Vagina (tissue), 2 donors: Measurements from ENCODE around the gene VAV1. TPM values are rescaled to one million over a fixed set of nuclear protein-coding genes. Genes with fewer than 3 reads are reported as not detected.
A peak's percentile ranks its signal among the peaks of the same experiment; 100 is the strongest.

Experiments
- DNase-seq, 2 donors: peaks; one replicate each; pipeline ENCODE4 v3.0.0-alpha.2; 2017; ENCODE audit errors: extremely low spot score in 2 of 2
- H3K27ac ChIP-seq: fragments of 200-600 bp; sonication (generic); one replicate; pipeline ENCODE4 v1.5.1; 2019
- H3K27me3 ChIP-seq: fragments of 200-600 bp; sonication (generic); one replicate; pipeline ENCODE4 v1.5.1; 2019
- H3K36me3 ChIP-seq, 2 donors: fragments of 200-600 bp; sonication (generic); one replicate each; pipeline ENCODE4 v1.5.1; 2017 to 2019
- H3K4me1 ChIP-seq: fragments of 200-600 bp; sonication (generic); one replicate; pipeline ENCODE4 v1.5.1; 2019
- H3K4me3 ChIP-seq, 2 donors: fragments of 200-600 bp; sonication (generic); 1 replicate in 1 of 2; 2 replicates in 1 of 2; pipeline ENCODE4 v1.5.1; 2016 to 2019
- H3K9me3 ChIP-seq: fragments of 200-600 bp; sonication (generic); one replicate; pipeline ENCODE4 v1.5.1; 2019
- CTCF ChIP-seq, 3 experiments: fragments of 450-650 bp in 2 of 3; fragments of 200-600 bp in 1 of 3; sonication (generic) in 1 of 3; IDR thresholded peaks; one replicate each; pipeline ENCODE4 v1.5.1; 2017 to 2019; ENCODE audit warnings: antibody characterized with exemption in 3 of 3, mild to moderate bottlenecking in 2 of 3, moderate library complexity in 2 of 3
- POLR2A ChIP-seq, 2 donors: fragments of 450-650 bp; IDR thresholded peaks; one replicate each; pipeline ENCODE4 v1.6.1; 2017; ENCODE audit warnings: antibody characterized with exemption in 2 of 2, mild to moderate bottlenecking in 2 of 2, moderate library complexity in 2 of 2
- POLR2AphosphoS5 ChIP-seq, 2 donors: sonication (generic); formaldehyde crosslinking; IDR thresholded peaks; one replicate each; pipeline ENCODE4 v1.9.0; 2017; ENCODE audit warnings: antibody characterized with exemption in 2 of 2, mild to moderate bottlenecking in 2 of 2, low read depth in 1 of 2; ENCODE audit not compliant: insufficient read depth in 1 of 2
- intact Hi-C: fragments of 100-400 bp; cut with DNase I; formaldehyde crosslinking; loops from one replicate; pipeline ENCODE4 v1.15.1; 2023
- total RNA-seq: library from RNA; depleted of rRNA; stranded (reverse); fragments of >200 nt; gene quantifications from one replicate; pipeline ENCODE4 v1.2.3, GENCODE V29; 2016

The VAV1 gene
- total RNA-seq, 1 donor from 2014 or later: 5.9 TPM

GRCh38 chr19:6765738-6766356, 6.7 kb upstream of the VAV1 start:
- Histone ChIP-seq H3K4me3 (peak overlapping the region in 1 of 2 donors; percentile 48), H3K27ac (peak overlapping the region; percentile 62), H3K36me3 (no peaks in the 10 kb centered on the region), H3K9me3 (no peaks in the 10 kb centered on the region), H3K4me1 (peaks cover 11% of the 10 kb centered on the region), H3K27me3 (peaks cover 6% of the 10 kb centered on the region)
- TF ChIP-seq CTCF (IDR thresholded peaks at IDR 0.05) (no peak), POLR2AphosphoS5 (IDR thresholded peaks at IDR 0.05; ENCODE audit: insufficient read depth in 1 of 2, low read depth in 1 of 2) (peak; percentile 55 to 59), POLR2A (IDR thresholded peaks at IDR 0.05) (no peak)
- no peak for DNase-seq
- intact Hi-C loops: no loop called here

- peaks cover 6% of the 10 kb centered on the region for H3K27me3 ChIP-seq
- peak overlapping the region; percentile 38 to 48 for H3K4me3 ChIP-seq
- intact Hi-C loops: no loop called here
- H3K27ac ChIP-seq: peak overlapping the region; percentile 62
- no peaks in the 10 kb centered on the region for H3K36me3 ChIP-seq
- DNase-seq: no peak
- no peaks in the 10 kb centered on the region for H3K9me3 ChIP-seq
- H3K4me1 ChIP-seq: peaks cover 11% of the 10 kb centered on the region
- TF ChIP-seq CTCF (IDR thresholded peaks at IDR 0.05): no peak
- TF ChIP-seq POLR2A (IDR thresholded peaks at IDR 0.05): no peak
- TF ChIP-seq POLR2AphosphoS5 (IDR thresholded peaks at IDR 0.05; ENCODE audit: insufficient read depth in 1 of 2, low read depth in 1 of 2): peak in 1 of 2 donors; percentile 7
These were observed 6.0 kb upstream of the VAV1 start for GRCh38 chr19:6766357-6767080.

GRCh38 chr19:6767081-6767356, 5.5 kb upstream of the VAV1 start:
- peaks cover 6% of the 10 kb centered on the region for H3K27me3 ChIP-seq
- intact Hi-C loops: no loop called here
- no peak for TF ChIP-seq CTCF (IDR thresholded peaks at IDR 0.05)
- no peak for TF ChIP-seq POLR2A (IDR thresholded peaks at IDR 0.05)
- no peak for TF ChIP-seq POLR2AphosphoS5 (IDR thresholded peaks at IDR 0.05; ENCODE audit: insufficient read depth in 1 of 2, low read depth in 1 of 2)
- no peak for DNase-seq
- H3K36me3 ChIP-seq: no peaks in the 10 kb centered on the region
- peak overlapping the region; percentile 38 to 48 for H3K4me3 ChIP-seq
- peak overlapping the region; percentile 62 for H3K27ac ChIP-seq
- H3K9me3 ChIP-seq: no peaks in the 10 kb centered on the region
- H3K4me1 ChIP-seq: peaks cover 11% of the 10 kb centered on the region

- intact Hi-C loops: no loop called here
- DNase-seq: peak in 1 of 2 donors; percentile 92
- TF ChIP-seq POLR2A (IDR thresholded peaks at IDR 0.05): peak in 1 of 2 donors; percentile 37
- TF ChIP-seq POLR2AphosphoS5 (IDR thresholded peaks at IDR 0.05; ENCODE audit: insufficient read depth in 1 of 2, low read depth in 1 of 2): peak in 1 of 2 donors; percentile 70
- TF ChIP-seq CTCF (IDR thresholded peaks at IDR 0.05): no peak
- H3K4me3 ChIP-seq: peak within 1 kb of the TSS; percentile 38 to 48
- H3K4me1 ChIP-seq: peaks cover 11% of the 10 kb centered on the region
- no peaks in the 10 kb centered on the region for H3K9me3 ChIP-seq
- H3K36me3 ChIP-seq: no peaks in the 10 kb centered on the region
- peaks cover 6% of the 10 kb centered on the region for H3K27me3 ChIP-seq
- peak within 1 kb of the TSS; percentile 62 for H3K27ac ChIP-seq
These were observed 4.9 kb upstream of the VAV1 start, which contains the start of gene SH2D3A for GRCh38 chr19:6767357-6768235. TSS of gene SH2D3A (minus strand) at chr19:6767435. CDS start at chr19:6763748, 3,687 bp downstream.
